OCI-LY7 (cell line): ENCODE results near the gene SCTR. TPM values are rescaled to one million over a fixed set of nuclear protein-coding genes. Genes with fewer than 3 reads are reported as not detected.

Source experiments
- Bru-seq: library from RNA; stranded (reverse); fragments of 400-500 nt; gene quantifications from one replicate; lab custom pipeline; 2021; lab: Mats Ljungman, UMichigan
- BruChase-seq, 2 experiments: library from RNA; stranded (reverse); fragments of 400-500 nt; gene quantifications; one replicate each; lab custom pipeline; 2021; lab: Mats Ljungman, UMichigan
- BruUV-seq: library from RNA; stranded (reverse); fragments of 400-500 nt; replicated peaks from 2 replicates; lab custom pipeline; 2021; lab: Mats Ljungman, UMichigan
- CTCF ChIA-PET: fragments of 300-600 bp; sonication (Branson Sonifier 250); formaldehyde crosslinking; loops from one replicate; lab custom pipeline; 2022; ENCODE audit warnings: antibody characterized with exemption; ENCODE audit not compliant: unreplicated experiment; lab: Charles Lee
- POLR2A ChIA-PET: fragments of 300-600 bp; sonication (Branson Sonifier 250); formaldehyde crosslinking; loops from one replicate; lab custom pipeline; 2022; ENCODE audit warnings: antibody characterized with exemption; lab: Charles Lee
- DNase-seq: peaks from one replicate; pipeline ENCODE4 v3.0.0-alpha.2; 2015; ENCODE audit warnings: low spot score
- H2AFZ ChIP-seq: fragments of 200-600 bp; sonication (generic), shearing (Covaris generic); 2 replicates; pipeline ENCODE4 v1.6.1; 2014; ENCODE audit warnings: mild to moderate bottlenecking, antibody characterized with exemption, low read length, moderate library complexity
- H3K27ac ChIP-seq: fragments of 200-600 bp; sonication (generic); 2 replicates; pipeline ENCODE4 v1.5.1; 2014; ENCODE audit warnings: mixed run types, low read depth, mild to moderate bottlenecking, moderate library complexity, low read length, inconsistent platforms; ENCODE audit not compliant: poor library complexity, severe bottlenecking
- H3K36me3 ChIP-seq: fragments of 200-600 bp; sonication (generic); 2 replicates; pipeline ENCODE4 v1.6.1; 2014; ENCODE audit warnings: mild to moderate bottlenecking, antibody characterized with exemption, low read length, moderate library complexity, mixed read lengths; ENCODE audit not compliant: insufficient read depth
- H3K4me1 ChIP-seq: fragments of 200-600 bp; sonication (generic); 2 replicates; pipeline ENCODE4 v1.5.1; 2014; ENCODE audit warnings: mild to moderate bottlenecking, low read length; ENCODE audit not compliant: insufficient read depth, poor library complexity, severe bottlenecking
- H3K4me2 ChIP-seq: fragments of 200-600 bp; sonication (generic); 2 replicates; pipeline ENCODE4 v1.6.1; 2014; ENCODE audit warnings: mild to moderate bottlenecking, low read length
- H3K4me3 ChIP-seq: fragments of 200-600 bp; sonication (generic); 2 replicates; pipeline ENCODE4 v1.5.1; 2014; ENCODE audit warnings: mild to moderate bottlenecking, low read depth, low read length; ENCODE audit not compliant: poor library complexity, severe bottlenecking
- H3K79me2 ChIP-seq: fragments of 200-600 bp; sonication (generic); 2 replicates; pipeline ENCODE4 v1.6.1; 2016; ENCODE audit warnings: low read depth, mild to moderate bottlenecking, low read length, moderate library complexity, mixed read lengths; ENCODE audit not compliant: insufficient read depth
- H3K9me2 ChIP-seq: fragments of 200-600 bp; sonication (generic); 2 replicates; pipeline ENCODE4 v1.6.1; 2016; ENCODE audit warnings: mild to moderate bottlenecking, low read length, mixed read lengths; ENCODE audit not compliant: insufficient read depth
- H3K9me3 ChIP-seq: fragments of 200-600 bp; sonication (generic); 2 replicates; pipeline ENCODE4 v1.6.1; 2014; ENCODE audit warnings: mild to moderate bottlenecking, mixed run types, low read length, mixed read lengths
- H4K20me1 ChIP-seq: fragments of 200-600 bp; sonication (generic); 2 replicates; pipeline ENCODE4 v1.6.1; 2014; ENCODE audit warnings: mild to moderate bottlenecking, antibody characterized with exemption, low read length, moderate library complexity, mixed read lengths; ENCODE audit not compliant: insufficient read depth
- EZH2phosphoT487 ChIP-seq: fragments of 200-600 bp; sonication (generic); IDR thresholded peaks from 2 replicates; pipeline ENCODE4 v1.6.1; 2018; ENCODE audit warnings: low read depth, borderline replicate concordance, mild to moderate bottlenecking, mixed run types, antibody characterized with exemption, low read length, moderate library complexity, mixed read lengths
- intact Hi-C: fragments of 100-400 bp; cut with micrococcal nuclease; formaldehyde crosslinking; loops from one replicate; pipeline ENCODE4 v1.10.0; 2022; ENCODE audit not compliant: unreplicated experiment
- long read RNA-seq: library from polyadenylated mRNA; stranded (forward); transcript quantifications from one replicate; pipeline ENCODE4 v2.0.0, GENCODE V29; 2022
- total RNA-seq, 2 experiments: library from RNA; depleted of rRNA in 1 of 2; stranded (reverse); fragments of >200 nt in 1 of 2; shearing (Covaris generic) in 1 of 2; gene quantifications; 2 replicates each; pipeline ENCODE4 v1.2.3, GENCODE V29; 2014 to 2022
- TF ChIP-seq, protein P1 (sequence below): fragments of 200-600 bp; sonication (generic); conservative IDR thresholded peaks from 2 replicates; pipeline ENCODE4 v1.5.1; 2014; ENCODE audit warnings: mild to moderate bottlenecking, antibody characterized with exemption, low read length, moderate library complexity, mixed read lengths

The SCTR gene
- total RNA-seq (2014; rRNA removed; shearing (Covaris generic)) (not detected in 2 replicates), total RNA-seq (2022) (not detected in 2 replicates), Bru-seq, nascent RNA (not detected), BruChase-seq, experiment 1, labeled RNA remaining after a 6-hour chase (not detected), BruChase-seq, experiment 2, labeled RNA remaining after a 2-hour chase (not detected)
- long read RNA-seq: 0 reads

GRCh38 chr2:119523952-119524694 is at the start of gene SCTR:
Gene SCTR (minus strand): TSS chr2:119524483. CDS start chr2:119524226, 257 bp downstream.
- intact Hi-C loops: no loop called here
- TF ChIP-seq, protein P1, sequence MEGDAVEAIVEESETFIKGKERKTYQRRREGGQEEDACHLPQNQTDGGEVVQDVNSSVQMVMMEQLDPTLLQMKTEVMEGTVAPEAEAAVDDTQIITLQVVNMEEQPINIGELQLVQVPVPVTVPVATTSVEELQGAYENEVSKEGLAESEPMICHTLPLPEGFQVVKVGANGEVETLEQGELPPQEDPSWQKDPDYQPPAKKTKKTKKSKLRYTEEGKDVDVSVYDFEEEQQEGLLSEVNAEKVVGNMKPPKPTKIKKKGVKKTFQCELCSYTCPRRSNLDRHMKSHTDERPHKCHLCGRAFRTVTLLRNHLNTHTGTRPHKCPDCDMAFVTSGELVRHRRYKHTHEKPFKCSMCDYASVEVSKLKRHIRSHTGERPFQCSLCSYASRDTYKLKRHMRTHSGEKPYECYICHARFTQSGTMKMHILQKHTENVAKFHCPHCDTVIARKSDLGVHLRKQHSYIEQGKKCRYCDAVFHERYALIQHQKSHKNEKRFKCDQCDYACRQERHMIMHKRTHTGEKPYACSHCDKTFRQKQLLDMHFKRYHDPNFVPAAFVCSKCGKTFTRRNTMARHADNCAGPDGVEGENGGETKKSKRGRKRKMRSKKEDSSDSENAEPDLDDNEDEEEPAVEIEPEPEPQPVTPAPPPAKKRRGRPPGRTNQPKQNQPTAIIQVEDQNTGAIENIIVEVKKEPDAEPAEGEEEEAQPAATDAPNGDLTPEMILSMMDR: no peak
- no peak for TF ChIP-seq EZH2phosphoT487
- H3K36me3 ChIP-seq: no peaks in the 10 kb centered on the region
- H3K27ac ChIP-seq: no peak within 1 kb of the TSS
- H3K9me2 ChIP-seq: no peaks in the 10 kb centered on the region
- H3K4me1 ChIP-seq: no peaks in the 10 kb centered on the region
- ChIA-PET CTCF (no interaction called here), POLR2A (no interaction called here)
- no peak for DNase-seq
- H4K20me1 ChIP-seq: no peaks in the 10 kb centered on the region
- H3K79me2 ChIP-seq: no peaks in the 10 kb centered on the region
- H2AFZ ChIP-seq: no peak within 1 kb of the TSS
- no TSS peak for BruUV-seq
- no peak within 1 kb of the TSS for H3K4me3 ChIP-seq
- H3K9me3 ChIP-seq: no peaks in the 10 kb centered on the region
- no peak within 1 kb of the TSS for H3K4me2 ChIP-seq

DNA sequence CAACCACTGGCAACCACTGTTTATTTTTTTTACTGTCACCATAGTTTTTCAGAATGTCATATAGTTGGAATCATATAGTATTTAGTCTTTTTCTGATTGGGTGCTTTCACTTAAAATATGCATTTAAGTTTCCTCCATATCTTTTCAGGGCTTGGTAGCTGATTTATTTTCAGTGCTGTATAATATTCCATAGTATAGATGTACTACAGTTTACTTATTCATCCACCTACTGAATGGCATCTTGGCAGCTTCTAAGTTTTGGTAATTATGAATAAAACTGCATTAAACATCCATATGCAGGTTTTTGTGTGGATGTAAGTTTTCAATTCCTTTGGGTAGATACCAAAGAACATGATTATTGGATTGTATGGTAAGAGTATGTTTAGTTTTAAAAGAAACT is 43.0 kb upstream of the SCTR start:
- no peaks in the 10 kb centered on the region for H3K9me3 ChIP-seq
- TF ChIP-seq EZH2phosphoT487: no peak
- TF ChIP-seq, protein P1: no peak
- ChIA-PET CTCF (no interaction called here), POLR2A (no interaction called here)
- H4K20me1 ChIP-seq: no peaks in the 10 kb centered on the region
- no peak overlapping the region for H3K4me3 ChIP-seq
- no TSS peak for BruUV-seq
- no peak overlapping the region for H3K27ac ChIP-seq
- H3K9me2 ChIP-seq: no peaks in the 10 kb centered on the region
- H3K79me2 ChIP-seq: no peaks in the 10 kb centered on the region
- no peak overlapping the region for H3K4me2 ChIP-seq
- H3K4me1 ChIP-seq: no peaks in the 10 kb centered on the region
- no peak overlapping the region for H2AFZ ChIP-seq
- intact Hi-C loops: no loop called here
- H3K36me3 ChIP-seq: no peaks in the 10 kb centered on the region
- no peak for DNase-seq

DNA sequence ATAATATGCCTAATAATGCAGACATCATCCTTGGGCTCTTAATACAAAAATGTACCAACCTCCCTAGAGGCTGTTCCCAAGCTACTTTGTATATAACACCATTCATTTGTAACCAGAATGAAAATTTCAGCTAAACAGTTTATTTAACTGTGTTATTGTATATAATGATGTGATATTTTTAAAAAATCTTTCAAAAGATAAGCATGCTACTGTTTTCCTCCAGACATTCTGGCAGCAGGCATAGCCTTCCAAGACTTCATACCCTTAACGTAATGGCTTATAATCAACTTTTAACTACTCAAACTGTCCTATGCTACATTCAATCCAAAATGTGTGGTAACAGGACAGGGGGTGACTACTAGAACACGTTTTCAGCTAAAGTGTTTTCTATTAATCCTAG is 41.2 kb upstream of the SCTR start:
- intact Hi-C loops: no loop called here
- ChIA-PET CTCF (no interaction called here), POLR2A (interaction anchor here (1.4 kb wide), 1 partner anchor 10 kb away, joined by 5 read pairs; no protein-coding TSS in a partner anchor)
- Histone ChIP-seq H3K36me3 (no peaks in the 10 kb centered on the region), H4K20me1 (no peaks in the 10 kb centered on the region), H2AFZ (no peak overlapping the region), H3K4me3 (no peak overlapping the region), H3K27ac (no peak overlapping the region), H3K9me2 (no peaks in the 10 kb centered on the region), H3K79me2 (no peaks in the 10 kb centered on the region), H3K4me1 (no peaks in the 10 kb centered on the region), H3K4me2 (no peak overlapping the region), H3K9me3 (no peaks in the 10 kb centered on the region)
- DNase-seq: no peak
- TF ChIP-seq, protein P1: no peak
- TF ChIP-seq EZH2phosphoT487: no peak
- BruUV-seq: no TSS peak
